Stimulated activated CD4-positive, alpha-beta T cell treated with anti-CD3 and anti-CD28 coated beads, Interleukin-2, amount 100 ng/mL, for 48 hours (primary cell): Measurements from ENCODE around the gene CRISPLD2.

ENCODE experiments used
- DNase-seq, 2 donors: peaks; one replicate each; pipeline ENCODE4 v3.0.0-alpha.2; 2020

Gene CRISPLD2

GRCh38 chr16:84803146-84803545 is 16.6 kb upstream of the CRISPLD2 start:
- DNase-seq, result no peak

GRCh38 chr16:84804326-84804725 is 15.5 kb upstream of the CRISPLD2 start:
- no peak for DNase-seq

GRCh38 chr16:84806256-84806889 is 13.4 kb upstream of the CRISPLD2 start:
- DNase-seq, result no peak

GRCh38 chr16:84806890-84807258 is 12.9 kb upstream of the CRISPLD2 start:
- DNase-seq, result no peak

GRCh38 chr16:84807776-84808175 is 12.0 kb upstream of the CRISPLD2 start:
- DNase-seq, result no peak

- no peak for DNase-seq
Measured at GRCh38 chr16:84808826-84809225, 11.0 kb upstream of the CRISPLD2 start.

- DNase-seq, result no peak
Measured at GRCh38 chr16:84810518-84811273, 9.1 kb upstream of the CRISPLD2 start.

GRCh38 chr16:84811529-84811928 is 8.3 kb upstream of the CRISPLD2 start:
- no peak for DNase-seq

GRCh38 chr16:84813141-84813934 is 6.4 kb upstream of the CRISPLD2 start:
- no peak for DNase-seq

GRCh38 chr16:84815462-84815861 is 4.3 kb upstream of the CRISPLD2 start:
- DNase-seq, result no peak

GRCh38 chr16:84816023-84816422 is 3.8 kb upstream of the CRISPLD2 start:
- DNase-seq, result no peak

- DNase-seq, result no peak
Measured at GRCh38 chr16:84816485-84816884, 3.3 kb upstream of the CRISPLD2 start.

GRCh38 chr16:84817206-84817605 is 2.6 kb upstream of the CRISPLD2 start:
- no peak for DNase-seq

- no peak for DNase-seq
Measured at GRCh38 chr16:84817613-84818012, 2.2 kb upstream of the CRISPLD2 start.

GRCh38 chr16:84818133-84818532 is 1.7 kb upstream of the CRISPLD2 start:
- no peak for DNase-seq

- no peak for DNase-seq
Measured at GRCh38 chr16:84818989-84819643, 669 bp upstream of the CRISPLD2 start.

- DNase-seq, result no peak
Measured at GRCh38 chr16:84820305-84820684, 510 bp downstream of the CRISPLD2 start.

- no peak for DNase-seq
Measured at GRCh38 chr16:84820771-84821170, 986 bp downstream of the CRISPLD2 start.

- no peak for DNase-seq
Measured at GRCh38 chr16:84821179-84821578, 1.4 kb downstream of the CRISPLD2 start.

GRCh38 chr16:84821728-84822689 is 2.2 kb downstream of the CRISPLD2 start:
- no peak for DNase-seq

- DNase-seq, result no peak
Measured at GRCh38 chr16:84822990-84823389, 3.2 kb downstream of the CRISPLD2 start.

GRCh38 chr16:84823484-84823883 is 3.7 kb downstream of the CRISPLD2 start:
- no peak for DNase-seq
